Astrocyte of the cerebellum (primary cell): ENCODE measurements around the gene PRKD2.

ENCODE experiments used
- DNase-seq: peaks from one replicate; pipeline ENCODE4 v3.0.0-alpha.2; 2011; ENCODE audit warnings: low read depth
- H3K4me3 ChIP-seq: 2 replicates; pipeline ENCODE4 v1.5.1; 2011; ENCODE audit warnings: mild to moderate bottlenecking, low read depth, low read length, moderate library complexity
- in situ Hi-C: cut with HindIII; loops from 2 replicates; pipeline ENCODE4 v1.10.0; 2017; ENCODE audit warnings: low sequenced_read_pairs
- TF ChIP-seq, protein P1 (sequence below): IDR thresholded peaks from 2 replicates; pipeline ENCODE4 v1.5.1; 2012; ENCODE audit warnings: low read length, low read depth, moderate library complexity, mild to moderate bottlenecking; ENCODE audit errors: missing control alignments

PRKD2 gene

DNA sequence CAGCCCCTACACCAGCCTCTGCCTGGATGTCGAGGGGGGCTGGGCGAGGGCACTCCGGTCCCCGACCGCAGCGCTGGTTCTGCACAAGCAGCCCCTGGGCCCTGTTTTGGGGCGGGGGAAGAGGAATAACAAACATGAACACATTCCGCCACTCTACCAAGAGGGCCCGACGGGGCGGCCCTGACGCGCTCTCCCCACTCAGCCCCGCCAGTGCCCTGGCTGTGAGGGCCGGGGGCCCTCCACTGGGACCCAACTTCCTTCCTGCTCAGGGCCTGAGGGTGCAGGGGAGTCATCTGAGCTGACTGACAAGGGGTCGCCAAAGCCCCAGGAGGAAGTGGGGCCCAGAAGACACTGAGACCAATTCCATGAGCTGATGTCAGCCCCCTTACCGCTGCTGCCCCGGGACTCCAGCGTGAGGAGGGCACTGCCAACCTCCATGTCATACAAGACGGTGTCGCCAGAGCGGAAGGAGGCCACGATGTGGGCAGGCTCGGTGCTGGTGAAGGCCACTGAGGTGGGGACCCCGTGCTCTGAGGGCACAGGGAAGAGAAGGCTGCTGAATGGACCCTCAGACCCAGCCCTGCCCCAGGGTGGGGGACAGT lies 5.6 kb upstream of the PRKD2 start:
- TF ChIP-seq, protein P1, sequence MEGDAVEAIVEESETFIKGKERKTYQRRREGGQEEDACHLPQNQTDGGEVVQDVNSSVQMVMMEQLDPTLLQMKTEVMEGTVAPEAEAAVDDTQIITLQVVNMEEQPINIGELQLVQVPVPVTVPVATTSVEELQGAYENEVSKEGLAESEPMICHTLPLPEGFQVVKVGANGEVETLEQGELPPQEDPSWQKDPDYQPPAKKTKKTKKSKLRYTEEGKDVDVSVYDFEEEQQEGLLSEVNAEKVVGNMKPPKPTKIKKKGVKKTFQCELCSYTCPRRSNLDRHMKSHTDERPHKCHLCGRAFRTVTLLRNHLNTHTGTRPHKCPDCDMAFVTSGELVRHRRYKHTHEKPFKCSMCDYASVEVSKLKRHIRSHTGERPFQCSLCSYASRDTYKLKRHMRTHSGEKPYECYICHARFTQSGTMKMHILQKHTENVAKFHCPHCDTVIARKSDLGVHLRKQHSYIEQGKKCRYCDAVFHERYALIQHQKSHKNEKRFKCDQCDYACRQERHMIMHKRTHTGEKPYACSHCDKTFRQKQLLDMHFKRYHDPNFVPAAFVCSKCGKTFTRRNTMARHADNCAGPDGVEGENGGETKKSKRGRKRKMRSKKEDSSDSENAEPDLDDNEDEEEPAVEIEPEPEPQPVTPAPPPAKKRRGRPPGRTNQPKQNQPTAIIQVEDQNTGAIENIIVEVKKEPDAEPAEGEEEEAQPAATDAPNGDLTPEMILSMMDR: no peak
- in situ Hi-C loops: no loop called here
- no peak overlapping the region for H3K4me3 ChIP-seq
- no peak for DNase-seq

DNA sequence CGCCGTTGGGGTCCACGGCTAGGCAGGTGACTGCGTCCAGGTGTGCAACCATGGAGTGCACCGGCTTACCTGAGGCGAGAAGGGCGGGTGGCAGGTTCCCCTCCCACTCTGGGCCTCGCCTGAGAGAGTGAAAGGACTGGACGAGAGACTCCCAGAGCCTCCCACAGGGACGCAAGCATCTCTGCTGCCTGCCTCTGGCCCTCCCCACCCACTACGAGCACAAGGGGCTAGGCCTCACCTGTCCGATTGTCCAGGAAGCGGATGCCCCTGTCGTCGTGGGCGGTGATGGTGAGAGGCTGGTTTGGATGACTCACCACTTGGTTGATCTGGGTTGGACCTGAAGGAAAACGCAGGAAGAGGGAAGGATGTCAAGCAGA lies 5.1 kb upstream of the PRKD2 start:
- H3K4me3 ChIP-seq: no peak overlapping the region
- TF ChIP-seq, protein P1: no peak
- DNase-seq: no peak
- in situ Hi-C loops: no loop called here

DNA sequence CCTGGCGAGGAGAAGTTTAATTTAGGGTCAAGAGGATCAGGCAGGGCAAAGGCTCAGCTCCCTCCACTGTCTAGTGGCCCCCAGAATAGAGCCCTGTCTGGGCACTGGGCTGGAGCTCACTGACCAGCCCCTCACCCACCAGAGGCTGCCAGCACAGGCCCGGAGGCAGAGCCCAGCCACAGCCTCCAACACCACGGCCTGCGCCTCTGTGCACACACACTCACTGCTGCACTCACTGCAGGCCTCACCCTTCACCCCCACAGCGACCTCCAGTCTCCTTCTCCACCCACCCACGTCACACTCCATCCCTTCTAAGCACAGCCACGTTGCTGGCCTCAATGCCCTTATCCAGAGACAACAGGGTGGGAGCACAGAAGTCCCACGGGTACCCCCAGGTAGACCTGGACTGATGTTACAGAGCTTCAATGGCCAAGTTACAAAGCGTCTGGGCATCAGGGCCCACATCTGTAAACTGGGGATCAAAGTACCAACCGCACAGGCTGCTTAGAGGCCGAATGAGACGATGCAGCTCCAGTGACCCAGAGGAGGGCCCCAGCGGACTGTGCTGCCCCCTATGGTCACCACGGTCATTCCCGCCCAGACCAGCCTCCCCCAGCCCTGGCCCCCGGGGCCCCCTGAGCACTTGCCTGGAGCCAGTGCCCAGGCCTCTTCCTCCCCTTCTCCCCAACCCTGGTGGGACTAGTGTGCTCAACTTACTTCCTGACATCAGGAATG lies 4.5 kb upstream of the PRKD2 start:
- in situ Hi-C loops: no loop called here
- no peak overlapping the region for H3K4me3 ChIP-seq
- TF ChIP-seq, protein P1: no peak
- DNase-seq: no peak

DNA sequence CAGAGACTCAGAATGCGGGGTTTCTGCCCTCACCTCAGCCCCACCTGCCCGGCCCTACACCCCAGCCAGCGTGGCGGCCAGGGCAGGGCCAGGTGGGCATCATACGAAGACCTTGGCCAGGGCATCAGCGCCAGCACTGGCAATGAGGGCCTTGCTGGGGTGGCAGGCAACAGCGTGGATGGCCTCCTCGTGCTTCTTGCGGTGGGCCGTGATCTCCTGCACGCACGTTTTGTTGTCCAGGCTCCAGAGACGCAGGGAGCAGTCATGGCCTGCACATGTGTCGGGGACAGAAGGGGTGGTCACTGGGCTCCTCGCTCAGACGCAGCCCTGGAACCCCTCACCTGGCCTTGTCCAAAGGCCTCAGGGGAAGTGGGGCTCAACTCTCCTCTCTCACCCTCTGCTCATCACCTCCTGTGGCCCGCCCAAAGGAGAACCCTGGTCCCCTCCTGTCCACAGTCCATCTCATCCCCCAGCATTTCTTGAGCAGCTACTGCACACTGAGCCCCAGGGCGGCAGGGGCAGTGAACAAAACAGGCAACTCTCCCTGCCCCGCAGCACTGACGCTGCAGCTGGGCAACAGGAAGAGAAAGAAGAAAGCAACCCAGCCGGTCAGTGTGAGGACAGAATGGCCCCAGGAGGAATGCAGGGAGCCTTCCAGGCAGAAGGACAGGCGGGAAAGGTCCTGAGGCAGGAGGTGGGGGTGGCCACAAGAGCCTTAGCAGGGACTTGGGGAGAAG lies 3.8 kb upstream of the PRKD2 start:
- H3K4me3 ChIP-seq: no peak overlapping the region
- no peak for DNase-seq
- TF ChIP-seq, protein P1: no peak
- in situ Hi-C loops: no loop called here

DNA sequence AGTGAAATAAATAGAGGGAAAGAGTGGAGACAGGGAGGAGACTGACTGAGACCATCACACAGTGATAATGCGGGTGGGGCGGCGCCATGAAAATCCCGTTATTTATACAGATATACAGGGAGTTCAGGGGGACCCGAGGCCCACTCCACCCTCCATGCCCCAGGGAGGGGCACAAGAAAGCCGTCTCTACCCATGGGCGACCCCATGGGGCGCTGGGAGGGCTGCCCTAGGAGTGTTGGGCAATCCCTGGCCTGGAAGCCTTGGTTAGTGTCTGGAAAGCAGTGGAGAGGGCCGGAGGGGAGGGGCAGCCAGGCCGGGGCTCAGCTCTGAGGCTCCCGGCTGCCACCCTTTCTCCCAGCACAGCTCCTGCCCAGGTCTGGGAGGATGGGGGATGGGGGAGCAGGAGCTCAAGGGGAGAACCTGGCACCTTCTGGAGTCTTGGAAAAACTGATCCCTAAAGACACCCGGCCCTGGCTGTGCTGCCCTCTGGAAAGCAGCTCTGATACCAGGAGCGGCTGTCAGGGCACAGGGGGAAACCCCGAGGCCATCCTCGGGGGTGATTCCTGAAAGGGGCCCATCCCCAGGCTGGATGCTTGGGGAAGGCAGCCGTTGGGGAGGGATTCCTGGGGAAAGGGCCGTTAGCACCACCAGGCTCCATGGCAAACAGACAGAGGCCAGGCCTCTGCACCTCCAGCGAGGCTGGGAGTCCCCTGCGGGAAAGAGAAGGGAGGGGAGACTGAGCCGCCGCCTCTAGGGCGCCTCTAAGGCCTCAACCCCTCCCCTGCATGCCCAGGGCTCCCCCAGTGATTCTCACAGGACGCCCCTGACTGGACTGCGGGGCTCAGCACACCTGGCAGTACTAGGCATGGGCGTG lies 3.0 kb upstream of the PRKD2 start:
- in situ Hi-C loops: no loop called here
- no peak overlapping the region for H3K4me3 ChIP-seq
- TF ChIP-seq, protein P1: no peak
- DNase-seq: no peak
